ENCODE results near the gene FSIP2.

The FSIP2 gene

DNA sequence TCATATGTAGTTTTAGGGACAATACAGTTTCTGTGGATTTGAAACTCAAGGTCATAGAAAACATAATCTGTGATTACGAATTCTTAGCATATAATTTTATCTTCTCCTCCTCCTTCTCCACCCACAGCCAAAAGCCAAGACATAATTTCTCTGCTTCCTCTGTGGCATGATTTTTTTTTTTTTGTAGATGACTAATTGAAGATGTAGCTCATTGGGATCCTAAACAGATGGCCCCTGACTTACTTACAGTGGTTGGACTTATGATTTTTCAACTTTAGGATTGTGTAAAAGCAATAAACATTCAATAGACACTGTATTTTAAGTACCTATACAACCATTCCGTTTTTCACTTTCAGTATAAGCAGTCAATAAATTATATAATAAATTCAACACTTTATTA, 42.3 kb downstream of the FSIP2 start:
- no peak overlapping the region for H3K9ac ChIP-seq (ENCODE audit: low read depth, low read length)
- no peaks in the 10 kb centered on the region for H3K36me3 ChIP-seq (ENCODE audit: control insufficient read depth, insufficient read depth, low read length)
- no peaks in the 10 kb centered on the region for H3K4me1 ChIP-seq (ENCODE audit: control insufficient read depth, insufficient read depth, low read length)
- H3K27ac ChIP-seq (ENCODE audit: low read depth, low read length): no peak overlapping the region
- no peak overlapping the region for H3K4me3 ChIP-seq (ENCODE audit: low read depth, low read length)
- H3K9me3 ChIP-seq (ENCODE audit: control insufficient read depth, insufficient read depth, low read length): no peaks in the 10 kb centered on the region
- no peaks in the 10 kb centered on the region for H3K27me3 ChIP-seq (ENCODE audit: control insufficient read depth, insufficient read depth, low read length)

DNA sequence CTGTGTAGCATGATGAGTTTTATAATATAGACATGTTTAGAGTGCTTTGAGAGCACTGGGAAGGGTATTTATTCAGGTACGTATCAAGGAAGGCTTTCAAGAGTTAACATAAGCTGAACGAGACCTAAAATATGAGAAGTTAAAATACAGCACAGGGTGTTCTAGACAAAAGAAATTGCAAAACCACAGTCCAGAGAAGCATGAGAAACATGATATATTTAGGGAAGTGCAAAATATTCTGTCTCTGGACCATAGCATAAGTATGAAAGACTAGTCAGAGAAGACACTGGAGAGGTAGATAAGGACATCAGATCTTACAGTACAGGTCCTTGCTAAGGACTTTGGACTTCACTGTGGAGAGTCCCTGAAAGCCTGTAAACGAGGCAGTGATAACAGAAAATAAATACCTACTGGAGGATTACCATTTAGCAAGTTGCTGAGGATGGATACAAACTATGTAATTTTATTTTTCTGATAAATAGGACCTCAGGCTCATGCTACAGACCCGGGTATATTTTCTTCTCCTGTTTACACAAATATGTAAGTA, 43.7 kb downstream of the FSIP2 start:
- Histone ChIP-seq H3K4me1 (ENCODE audit: control insufficient read depth, insufficient read depth, low read length) (no peaks in the 10 kb centered on the region), H3K36me3 (ENCODE audit: control insufficient read depth, insufficient read depth, low read length) (no peaks in the 10 kb centered on the region), H3K9ac (ENCODE audit: low read depth, low read length) (no peak overlapping the region), H3K27ac (ENCODE audit: low read depth, low read length) (no peak overlapping the region), H3K4me3 (ENCODE audit: low read depth, low read length) (no peak overlapping the region), H3K27me3 (ENCODE audit: control insufficient read depth, insufficient read depth, low read length) (no peaks in the 10 kb centered on the region), H3K9me3 (ENCODE audit: control insufficient read depth, insufficient read depth, low read length) (no peaks in the 10 kb centered on the region)

DNA sequence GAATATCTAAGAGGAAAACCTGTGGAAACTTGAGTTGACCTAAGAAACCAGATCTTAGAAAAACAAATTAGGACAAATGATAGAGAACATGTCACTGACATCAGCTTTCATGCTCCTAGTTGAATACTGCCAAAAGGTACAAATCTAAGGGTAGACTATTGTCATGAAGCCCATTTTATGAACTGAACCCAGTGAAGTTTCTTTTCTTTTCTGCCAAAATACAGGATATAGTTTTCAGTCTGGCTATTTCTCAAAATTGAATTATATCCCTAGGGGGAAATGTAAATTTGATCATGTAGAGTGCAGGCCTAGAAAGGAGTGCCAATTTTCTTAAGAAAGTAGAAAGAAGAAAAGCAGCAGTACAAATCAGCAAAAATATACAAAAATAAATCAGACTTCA, 46.6 kb downstream of the FSIP2 start:
- Histone ChIP-seq H3K36me3 (ENCODE audit: control insufficient read depth, insufficient read depth, low read length) (no peaks in the 10 kb centered on the region), H3K9ac (ENCODE audit: low read depth, low read length) (no peak overlapping the region), H3K27ac (ENCODE audit: low read depth, low read length) (no peak overlapping the region), H3K4me1 (ENCODE audit: control insufficient read depth, insufficient read depth, low read length) (no peaks in the 10 kb centered on the region), H3K9me3 (ENCODE audit: control insufficient read depth, insufficient read depth, low read length) (no peaks in the 10 kb centered on the region), H3K27me3 (ENCODE audit: control insufficient read depth, insufficient read depth, low read length) (no peaks in the 10 kb centered on the region), H3K4me3 (ENCODE audit: low read depth, low read length) (no peak overlapping the region)

DNA sequence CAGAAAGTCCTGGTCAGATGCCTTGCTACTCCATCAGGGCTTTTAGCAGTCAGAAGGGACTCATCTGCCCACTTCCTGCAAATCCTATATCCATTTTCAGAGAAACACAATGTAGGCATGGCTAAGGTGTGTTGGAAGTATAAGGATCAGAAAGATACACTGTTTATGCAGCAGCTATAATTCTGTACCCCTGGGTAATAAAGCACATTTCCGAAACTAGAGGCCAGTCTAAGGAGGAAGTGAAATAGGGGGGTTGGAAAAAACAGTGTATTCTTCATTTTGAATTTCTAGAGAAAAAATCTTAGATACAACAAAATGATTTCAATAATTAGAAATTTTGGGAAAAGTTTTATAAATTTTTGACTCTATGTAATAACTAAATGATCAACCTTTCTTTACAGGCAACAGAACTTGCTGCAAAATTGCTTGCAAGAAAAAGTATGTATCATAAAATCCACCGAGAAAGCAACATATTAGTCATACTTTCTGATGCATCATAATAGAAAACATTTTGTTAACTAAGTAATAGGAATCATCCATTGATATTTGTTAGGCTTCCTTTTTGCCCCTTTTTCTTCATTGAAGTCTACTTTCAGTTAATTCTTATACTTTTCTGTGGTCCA, 47.4 kb downstream of the FSIP2 start:
- H3K36me3 ChIP-seq (ENCODE audit: control insufficient read depth, insufficient read depth, low read length): no peaks in the 10 kb centered on the region

DNA sequence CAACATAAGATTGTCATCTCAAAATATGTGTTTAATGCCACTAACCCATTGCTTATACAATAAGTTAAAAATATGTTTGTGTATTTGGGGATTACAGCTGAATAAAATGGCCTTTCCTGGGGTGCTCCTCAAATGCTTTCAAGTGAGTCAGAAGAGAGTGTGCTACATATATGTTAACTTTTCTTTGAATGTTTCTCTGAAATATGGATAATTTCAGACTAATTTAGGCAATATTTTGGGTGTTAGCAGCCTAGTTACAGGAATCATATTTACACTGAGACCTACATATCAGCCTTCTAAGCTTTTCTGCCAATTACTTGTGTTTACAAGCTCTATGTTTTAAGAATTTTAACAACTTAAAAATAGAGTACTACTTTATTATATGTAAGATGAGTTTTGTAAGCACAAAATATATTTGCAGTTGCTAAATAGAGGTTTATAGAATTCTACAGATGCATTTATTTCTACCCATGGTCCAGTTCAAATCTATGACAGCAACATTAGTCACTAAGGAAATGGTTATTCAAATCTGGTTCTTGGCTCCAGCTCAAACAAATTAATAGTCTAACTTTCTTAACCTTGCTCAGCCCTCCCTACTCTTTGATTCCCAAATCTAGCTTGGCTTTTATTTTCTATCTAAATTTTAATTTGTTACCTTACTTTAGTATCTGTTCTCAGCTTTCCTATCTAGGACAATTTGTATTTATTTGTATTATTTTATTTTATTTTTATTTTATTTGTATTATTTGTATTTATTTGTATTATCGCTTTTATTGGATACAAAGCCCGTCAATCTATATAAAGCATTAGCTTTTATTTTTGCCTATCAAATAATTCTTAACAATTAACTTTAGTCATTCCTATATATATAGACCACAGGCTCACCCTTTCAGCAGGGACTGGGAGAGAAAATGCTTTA, 48.9 kb downstream of the FSIP2 start:
- Histone ChIP-seq H3K27ac (ENCODE audit: low read depth, low read length) (no peak overlapping the region), H3K9ac (ENCODE audit: low read depth, low read length) (no peak overlapping the region), H3K27me3 (ENCODE audit: control insufficient read depth, insufficient read depth, low read length) (no peaks in the 10 kb centered on the region), H3K9me3 (ENCODE audit: control insufficient read depth, insufficient read depth, low read length) (no peaks in the 10 kb centered on the region), H3K36me3 (ENCODE audit: control insufficient read depth, insufficient read depth, low read length) (no peaks in the 10 kb centered on the region), H3K4me1 (ENCODE audit: control insufficient read depth, insufficient read depth, low read length) (no peaks in the 10 kb centered on the region), H3K4me3 (ENCODE audit: low read depth, low read length) (no peak overlapping the region)

More for the DNA sequence above, 47.4 kb downstream of the FSIP2 start:
- no peaks in the 10 kb centered on the region for H3K4me1 ChIP-seq (ENCODE audit: control insufficient read depth, insufficient read depth, low read length)
- no peak overlapping the region for H3K27ac ChIP-seq (ENCODE audit: low read depth, low read length)
- H3K9ac ChIP-seq (ENCODE audit: low read depth, low read length): no peak overlapping the region
- no peaks in the 10 kb centered on the region for H3K9me3 ChIP-seq (ENCODE audit: control insufficient read depth, insufficient read depth, low read length)
- no peak overlapping the region for H3K4me3 ChIP-seq (ENCODE audit: low read depth, low read length)
- no peaks in the 10 kb centered on the region for H3K27me3 ChIP-seq (ENCODE audit: control insufficient read depth, insufficient read depth, low read length)

DNA sequence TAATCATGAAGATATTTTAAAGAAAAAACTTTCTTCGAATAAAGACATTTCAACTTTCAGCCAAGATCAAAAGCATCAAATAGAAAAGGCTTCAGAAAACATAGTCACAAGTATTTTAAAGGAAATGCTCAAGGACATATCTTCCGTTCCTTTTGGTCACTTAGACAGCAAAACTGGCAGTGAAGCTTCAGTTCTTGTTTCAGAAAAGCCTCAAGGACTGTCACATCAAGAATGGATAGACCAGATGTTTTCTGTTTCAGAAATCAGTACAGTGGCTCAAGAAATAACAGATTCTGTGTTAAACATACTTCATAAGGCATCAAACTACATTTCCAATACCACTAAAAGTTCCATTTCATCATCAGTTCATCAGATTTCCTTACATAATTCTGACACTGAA, 51.8 kb downstream of the FSIP2 start:
- Histone ChIP-seq H3K27me3 (ENCODE audit: control insufficient read depth, insufficient read depth, low read length) (no peaks in the 10 kb centered on the region), H3K9me3 (ENCODE audit: control insufficient read depth, insufficient read depth, low read length) (no peaks in the 10 kb centered on the region), H3K9ac (ENCODE audit: low read depth, low read length) (no peak overlapping the region), H3K4me1 (ENCODE audit: control insufficient read depth, insufficient read depth, low read length) (no peaks in the 10 kb centered on the region), H3K27ac (ENCODE audit: low read depth, low read length) (no peak overlapping the region), H3K36me3 (ENCODE audit: control insufficient read depth, insufficient read depth, low read length) (no peaks in the 10 kb centered on the region), H3K4me3 (ENCODE audit: low read depth, low read length) (no peak overlapping the region)

DNA sequence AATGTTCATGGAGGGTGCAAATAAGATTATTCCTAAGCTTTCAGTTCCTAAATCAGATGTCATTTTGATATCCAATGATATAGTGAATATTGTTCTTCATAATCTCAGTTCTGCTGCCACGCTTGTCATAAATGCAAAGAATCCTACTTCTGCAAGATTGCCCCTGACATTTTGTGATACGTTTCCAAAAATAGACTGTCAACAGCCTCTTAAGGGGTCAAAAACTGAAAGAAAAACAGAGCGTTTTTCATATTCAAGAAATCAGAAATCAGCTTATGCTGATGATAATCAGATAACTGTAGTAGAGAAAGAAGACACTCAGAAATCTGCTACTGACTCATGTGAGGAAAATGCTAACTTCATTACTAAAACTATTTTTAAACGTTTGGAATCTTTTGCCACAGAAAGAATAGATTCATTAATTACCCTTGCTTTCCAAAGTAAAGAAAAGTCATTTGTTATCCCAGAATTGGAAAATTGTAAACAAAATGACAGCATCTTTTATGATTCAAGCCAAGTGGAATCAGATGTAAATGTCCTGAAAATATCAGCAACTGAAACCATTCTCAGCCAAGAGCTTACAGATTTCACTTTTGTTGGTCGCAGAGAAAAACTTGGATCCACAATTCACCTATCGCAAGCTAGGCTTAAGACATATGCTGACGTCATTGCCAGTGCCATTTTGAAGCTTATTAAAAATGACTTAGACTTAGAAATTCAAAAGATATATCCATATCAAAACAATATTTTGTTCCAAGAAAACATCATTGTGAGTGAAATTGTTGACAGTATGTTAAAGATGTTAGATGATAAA, 55.1 kb downstream of the FSIP2 start:
- no peaks in the 10 kb centered on the region for H3K9me3 ChIP-seq (ENCODE audit: control insufficient read depth, insufficient read depth, low read length)
- no peaks in the 10 kb centered on the region for H3K4me1 ChIP-seq (ENCODE audit: control insufficient read depth, insufficient read depth, low read length)

DNA sequence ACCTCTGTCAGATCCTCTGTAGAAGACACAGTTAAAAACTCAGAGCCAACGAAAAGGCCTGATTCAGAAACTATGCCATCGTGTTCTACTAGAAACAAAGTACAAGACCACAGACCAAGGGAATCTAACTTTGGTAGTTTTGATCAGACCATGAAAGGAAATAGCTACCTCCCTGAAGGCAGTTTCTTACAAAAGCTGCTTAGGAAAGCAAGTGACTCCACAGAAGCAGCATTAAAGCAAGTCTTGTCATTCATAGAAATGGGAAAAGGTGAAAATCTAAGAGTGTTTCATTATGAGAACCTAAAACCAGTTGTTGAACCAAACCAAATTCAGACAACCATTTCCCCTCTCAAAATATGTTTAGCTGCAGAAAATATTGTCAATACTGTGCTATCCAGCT, 58.2 kb downstream of the FSIP2 start:
- no peaks in the 10 kb centered on the region for H3K9me3 ChIP-seq (ENCODE audit: control insufficient read depth, insufficient read depth, low read length)
- no peak overlapping the region for H3K27ac ChIP-seq (ENCODE audit: low read depth, low read length)
- H3K9ac ChIP-seq (ENCODE audit: low read depth, low read length): no peak overlapping the region
- no peaks in the 10 kb centered on the region for H3K4me1 ChIP-seq (ENCODE audit: control insufficient read depth, insufficient read depth, low read length)
- H3K36me3 ChIP-seq (ENCODE audit: control insufficient read depth, insufficient read depth, low read length): no peaks in the 10 kb centered on the region
- H3K4me3 ChIP-seq (ENCODE audit: low read depth, low read length): no peak overlapping the region
- H3K27me3 ChIP-seq (ENCODE audit: control insufficient read depth, insufficient read depth, low read length): no peaks in the 10 kb centered on the region

More for the DNA sequence above, 55.1 kb downstream of the FSIP2 start:
- Histone ChIP-seq H3K4me3 (ENCODE audit: low read depth, low read length) (no peak overlapping the region), H3K27ac (ENCODE audit: low read depth, low read length) (no peak overlapping the region), H3K27me3 (ENCODE audit: control insufficient read depth, insufficient read depth, low read length) (no peaks in the 10 kb centered on the region), H3K9ac (ENCODE audit: low read depth, low read length) (no peak overlapping the region), H3K36me3 (ENCODE audit: control insufficient read depth, insufficient read depth, low read length) (no peaks in the 10 kb centered on the region)

DNA sequence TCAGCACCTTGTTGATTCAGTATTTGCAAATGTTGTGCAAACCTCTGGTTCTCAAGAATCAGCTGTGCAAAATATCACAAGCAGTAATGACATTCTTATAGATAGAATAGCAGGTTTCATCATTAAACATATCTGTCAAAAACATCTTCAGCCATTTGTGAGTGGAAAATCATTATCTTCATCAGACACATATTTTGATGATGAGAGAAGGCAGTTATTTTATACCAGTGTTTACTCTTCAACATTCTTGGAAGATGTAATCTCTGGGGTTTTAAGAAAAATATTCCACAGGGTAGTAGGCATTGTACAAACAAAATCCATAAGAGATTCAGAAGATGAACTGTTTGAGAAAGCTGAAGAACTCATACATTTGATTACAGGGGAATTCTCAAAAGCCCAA, 64.3 kb downstream of the FSIP2 start:
- Histone ChIP-seq H3K27me3 (ENCODE audit: control insufficient read depth, insufficient read depth, low read length) (no peaks in the 10 kb centered on the region), H3K9ac (ENCODE audit: low read depth, low read length) (no peak overlapping the region)

DNA sequence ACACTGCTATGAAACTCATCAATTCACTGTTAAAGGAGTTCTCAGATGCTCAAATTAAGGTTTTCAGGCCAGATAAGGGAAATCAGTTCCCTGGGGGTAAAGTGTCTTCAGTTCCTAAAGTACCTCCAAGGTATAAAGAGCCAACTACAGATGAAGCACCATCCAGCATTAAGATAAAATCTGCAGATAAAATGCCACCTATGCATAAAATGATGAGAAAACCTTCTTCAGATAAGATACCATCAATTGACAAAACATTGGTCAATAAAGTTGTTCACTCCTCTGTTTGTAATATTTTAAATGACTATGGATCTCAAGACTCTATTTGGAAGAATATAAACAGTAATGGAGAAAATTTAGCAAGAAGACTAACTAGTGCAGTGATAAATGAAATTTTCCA, 68.2 kb downstream of the FSIP2 start:
- Histone ChIP-seq H3K4me3 (ENCODE audit: low read depth, low read length) (no peak overlapping the region), H3K27me3 (ENCODE audit: control insufficient read depth, insufficient read depth, low read length) (no peaks in the 10 kb centered on the region), H3K9me3 (ENCODE audit: control insufficient read depth, insufficient read depth, low read length) (no peaks in the 10 kb centered on the region; the same call in 1 of the 2 replicates), H3K36me3 (ENCODE audit: control insufficient read depth, insufficient read depth, low read length) (no peaks in the 10 kb centered on the region), H3K9ac (ENCODE audit: low read depth, low read length) (no peak overlapping the region), H3K4me1 (ENCODE audit: control insufficient read depth, insufficient read depth, low read length) (no peaks in the 10 kb centered on the region), H3K27ac (ENCODE audit: low read depth, low read length) (no peak overlapping the region)

More for the DNA sequence above, 64.3 kb downstream of the FSIP2 start:
- Histone ChIP-seq H3K4me3 (ENCODE audit: low read depth, low read length) (no peak overlapping the region), H3K9me3 (ENCODE audit: control insufficient read depth, insufficient read depth, low read length) (no peaks in the 10 kb centered on the region; the same call in 1 of the 2 replicates), H3K4me1 (ENCODE audit: control insufficient read depth, insufficient read depth, low read length) (no peaks in the 10 kb centered on the region), H3K27ac (ENCODE audit: low read depth, low read length) (no peak overlapping the region), H3K36me3 (ENCODE audit: control insufficient read depth, insufficient read depth, low read length) (no peaks in the 10 kb centered on the region)
